Right lobe of liver (tissue), 4 donors: ENCODE measurements around the gene CERS6.

Experiments used
- POLR2A ChIP-seq: fragments of 450-650 bp; IDR thresholded peaks from one replicate; pipeline ENCODE4 v1.6.1; 2017; ENCODE audit warnings: antibody characterized with exemption, mild to moderate bottlenecking
- TF ChIP-seq, protein P1 (sequence below), 4 donors: fragments of 200-600 bp in 3 of 4; fragments of 450-650 bp in 1 of 4; IDR thresholded peaks; one replicate each; pipeline versions ENCODE4 v1.5.1 to v1.8.0; 2016 to 2022; ENCODE audit warnings: antibody characterized with exemption in 4 of 4, mild to moderate bottlenecking in 2 of 4
- donor health status: DM: no; HTN: no; CAD: no.
- donor health status: DM: no; HTN: no; CAD: no.
- donor health status: DM: no; HTN: yes; CAD: no.

- TF ChIP-seq, protein P1, sequence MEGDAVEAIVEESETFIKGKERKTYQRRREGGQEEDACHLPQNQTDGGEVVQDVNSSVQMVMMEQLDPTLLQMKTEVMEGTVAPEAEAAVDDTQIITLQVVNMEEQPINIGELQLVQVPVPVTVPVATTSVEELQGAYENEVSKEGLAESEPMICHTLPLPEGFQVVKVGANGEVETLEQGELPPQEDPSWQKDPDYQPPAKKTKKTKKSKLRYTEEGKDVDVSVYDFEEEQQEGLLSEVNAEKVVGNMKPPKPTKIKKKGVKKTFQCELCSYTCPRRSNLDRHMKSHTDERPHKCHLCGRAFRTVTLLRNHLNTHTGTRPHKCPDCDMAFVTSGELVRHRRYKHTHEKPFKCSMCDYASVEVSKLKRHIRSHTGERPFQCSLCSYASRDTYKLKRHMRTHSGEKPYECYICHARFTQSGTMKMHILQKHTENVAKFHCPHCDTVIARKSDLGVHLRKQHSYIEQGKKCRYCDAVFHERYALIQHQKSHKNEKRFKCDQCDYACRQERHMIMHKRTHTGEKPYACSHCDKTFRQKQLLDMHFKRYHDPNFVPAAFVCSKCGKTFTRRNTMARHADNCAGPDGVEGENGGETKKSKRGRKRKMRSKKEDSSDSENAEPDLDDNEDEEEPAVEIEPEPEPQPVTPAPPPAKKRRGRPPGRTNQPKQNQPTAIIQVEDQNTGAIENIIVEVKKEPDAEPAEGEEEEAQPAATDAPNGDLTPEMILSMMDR (IDR thresholded peaks at IDR 0.05) = no peak
- no peak for TF ChIP-seq POLR2A
Measured at GRCh38 chr2:168801471-168801870, 345.4 kb downstream of the CERS6 start.
